Measurements from ENCODE around the gene C1QL4. TPM values are rescaled to one million over a fixed set of nuclear protein-coding genes. Genes with fewer than 3 reads are reported as not detected.

C1QL4 gene
- total RNA-seq, 1 experiment from 2014 or later, result 0.41 TPM

GRCh38 chr12:49346659-49347310, 9.8 kb upstream of the C1QL4 start, which contains the start of gene DNAJC22:
Gene DNAJC22, plus strand, starts transcription at chr12:49346888. Its CDS starts 1,985 bp downstream, at chr12:49348873.
- H3K27me3 ChIP-seq (replicated peaks; ENCODE audit: insufficient read depth, low read depth, low read length, poor library complexity), result peaks cover 14% of the 10 kb centered on the region
- H3K9me3 ChIP-seq (ENCODE audit: low read depth, low read length, poor library complexity, severe bottlenecking), result no peaks in the 10 kb centered on the region
- intact Hi-C loops (cut with micrococcal nuclease; ENCODE audit: unreplicated experiment), result loop anchor here (2.0 kb wide), 1 partner anchor 58 kb away; no protein-coding TSS in a partner anchor
- H3K4me1 ChIP-seq (ENCODE audit: insufficient read depth, low read length, poor library complexity, severe bottlenecking), result peaks cover 37% of the 10 kb centered on the region
- DNase-seq (ENCODE audit: low spot score), result peak; percentile 58
- TF ChIP-seq CTCF (conservative IDR thresholded peaks at IDR 0.05; ENCODE audit: low read depth, low read length) (no peak), EZH2 (IDR thresholded peaks at IDR 0.05; ENCODE audit: borderline replicate concordance, low read depth, low read length, poor library complexity, severe bottlenecking) (no peak)
- ChIA-PET POLR2A (ENCODE audit: low non-redundant PET) (interaction anchor here (0.6 kb wide), 1 partner anchor 754 kb away, joined by 4 read pairs; no protein-coding TSS in a partner anchor), CTCF (interaction anchor here (0.5 to 2.0 kb wide), 9 partner anchors 9 to 233 kb away, joined by 3 to 18 read pairs (median 3); partner anchors contain the start of gene C1QL4)
- peak within 1 kb of the TSS; percentile 51 for H3K4me3 ChIP-seq (ENCODE audit: low read depth, low read length, poor library complexity, severe bottlenecking)
- H3K27ac ChIP-seq (ENCODE audit: low read depth, low read length, poor library complexity, severe bottlenecking), result no peak within 1 kb of the TSS
- no TSS peak for BruUV-seq (replicated peaks)
- no peaks in the 10 kb centered on the region for H3K36me3 ChIP-seq (ENCODE audit: insufficient read depth, low read length, poor library complexity, severe bottlenecking)

DNA sequence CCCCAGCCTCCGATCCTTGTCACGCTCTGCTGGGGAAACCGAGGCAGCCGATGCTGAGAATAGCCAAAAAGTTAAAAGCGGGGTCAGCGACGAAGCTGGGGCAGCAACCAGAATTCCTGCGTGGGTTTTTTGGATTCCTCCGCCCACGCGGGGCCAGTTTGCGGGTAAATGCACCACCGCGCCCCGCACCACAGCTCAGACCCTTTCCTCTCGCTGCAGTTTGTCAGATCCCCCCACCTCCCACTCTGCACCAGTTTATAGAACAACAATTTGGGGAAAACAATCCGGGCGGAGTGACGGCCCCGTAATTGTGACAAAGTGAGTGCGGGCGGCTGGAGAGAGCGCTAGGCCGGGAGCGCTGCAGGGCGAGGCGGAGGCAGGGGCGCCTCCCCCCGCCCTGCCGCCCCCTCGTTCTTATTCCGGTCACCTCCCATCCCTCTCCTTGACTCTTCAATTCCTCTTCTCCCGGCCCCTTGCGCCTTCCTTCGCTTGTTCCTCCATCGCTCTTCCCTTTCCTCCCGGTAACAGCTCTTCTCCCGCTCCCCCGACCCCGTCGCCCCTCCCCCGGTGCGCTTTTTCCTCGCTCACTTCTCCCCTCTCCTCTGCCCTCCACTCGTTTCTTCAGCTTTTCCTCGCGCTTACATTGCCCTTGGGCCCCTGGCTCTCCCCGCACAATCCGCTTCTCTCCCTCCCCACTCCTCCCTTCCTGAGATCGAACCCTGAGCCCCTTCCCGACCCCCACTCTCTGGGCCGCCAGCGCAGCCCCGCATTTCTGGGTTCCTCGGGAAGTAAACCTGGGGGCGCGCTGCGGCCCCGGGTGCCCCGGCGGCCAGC, 9.1 kb upstream of the C1QL4 start:
- no peaks in the 10 kb centered on the region for H3K36me3 ChIP-seq (ENCODE audit: insufficient read depth, low read length, poor library complexity, severe bottlenecking)
- ChIA-PET CTCF (interaction anchor here (0.6 to 0.9 kb wide), 3 partner anchors 15 to 139 kb away, joined by 3 to 6 read pairs (median 3); no protein-coding TSS in a partner anchor), POLR2A (ENCODE audit: low non-redundant PET) (no interaction called here)
- no TSS peak for BruUV-seq (replicated peaks)
- intact Hi-C loops (cut with micrococcal nuclease; ENCODE audit: unreplicated experiment), result loop anchor here (2.0 kb wide), 1 partner anchor 57 kb away; no protein-coding TSS in a partner anchor
- TF ChIP-seq EZH2 (IDR thresholded peaks at IDR 0.05; ENCODE audit: borderline replicate concordance, low read depth, low read length, poor library complexity, severe bottlenecking) (no peak), CTCF (conservative IDR thresholded peaks at IDR 0.05; ENCODE audit: low read depth, low read length) (no peak)
- no peak overlapping the region for H3K27ac ChIP-seq (ENCODE audit: low read depth, low read length, poor library complexity, severe bottlenecking)
- H3K27me3 ChIP-seq (replicated peaks; ENCODE audit: insufficient read depth, low read depth, low read length, poor library complexity), result peaks cover 14% of the 10 kb centered on the region
- H3K4me3 ChIP-seq (ENCODE audit: low read depth, low read length, poor library complexity, severe bottlenecking), result peak overlapping the region; percentile 51
- H3K4me1 ChIP-seq (ENCODE audit: insufficient read depth, low read length, poor library complexity, severe bottlenecking), result peaks cover 37% of the 10 kb centered on the region
- DNase-seq (ENCODE audit: low spot score), result no peak
- no peaks in the 10 kb centered on the region for H3K9me3 ChIP-seq (ENCODE audit: low read depth, low read length, poor library complexity, severe bottlenecking)

GRCh38 chr12:49345051-49345824, 8.2 kb upstream of the C1QL4 start:
- intact Hi-C loops (cut with micrococcal nuclease; ENCODE audit: unreplicated experiment), result no loop called here
- Histone ChIP-seq H3K4me1 (ENCODE audit: insufficient read depth, low read length, poor library complexity, severe bottlenecking) (peaks cover 37% of the 10 kb centered on the region), H3K27ac (ENCODE audit: low read depth, low read length, poor library complexity, severe bottlenecking) (no peak overlapping the region), H3K4me3 (ENCODE audit: low read depth, low read length, poor library complexity, severe bottlenecking) (peak overlapping the region; percentile 51), H3K36me3 (ENCODE audit: insufficient read depth, low read length, poor library complexity, severe bottlenecking) (no peaks in the 10 kb centered on the region), H3K9me3 (ENCODE audit: low read depth, low read length, poor library complexity, severe bottlenecking) (no peaks in the 10 kb centered on the region), H3K27me3 (replicated peaks; ENCODE audit: insufficient read depth, low read depth, low read length, poor library complexity) (peaks cover 14% of the 10 kb centered on the region)
- TF ChIP-seq CTCF (conservative IDR thresholded peaks at IDR 0.05; ENCODE audit: low read depth, low read length), result no peak
- TF ChIP-seq EZH2 (IDR thresholded peaks at IDR 0.05; ENCODE audit: borderline replicate concordance, low read depth, low read length, poor library complexity, severe bottlenecking), result peak; percentile 6
- ChIA-PET POLR2A (ENCODE audit: low non-redundant PET) (no interaction called here), CTCF (no interaction called here)
- BruUV-seq (replicated peaks), result no TSS peak
- peak; percentile 50 for DNase-seq (ENCODE audit: low spot score)

Measured in A673 (cell line).